ENCODE results near the gene GLUD2. TPM values are rescaled to one million over a fixed set of nuclear protein-coding genes. Genes with fewer than 3 reads are reported as not detected.

GLUD2 gene
- total and polyA plus RNA-seq, 2 of the 4 experiments (the other 2 are of a cell fraction) = 0.51 to 1.6 TPM

- H3K18ac ChIP-seq (ENCODE audit: low read depth, low read length) = no peak overlapping the region
- H2AFZ ChIP-seq (replicated peaks; ENCODE audit: low read length, poor library complexity) = no peak overlapping the region
- no peaks in the 10 kb centered on the region for H3K27me3 ChIP-seq (ENCODE audit: control insufficient read depth, insufficient read depth, low read length)
- H3K4me1 ChIP-seq (ENCODE audit: control insufficient read depth, insufficient read depth, low read length) = no peaks in the 10 kb centered on the region
- H3K4me2 ChIP-seq (ENCODE audit: low read depth, low read length) = no peak overlapping the region
- TF ChIP-seq BHLHE40 (IDR thresholded peaks at IDR 0.05; ENCODE audit: low read depth, low read length) (no peak), CHD1 (IDR thresholded peaks at IDR 0.05; ENCODE audit: low read depth, low read length) (no peak), MAZ (IDR thresholded peaks at IDR 0.05; ENCODE audit: borderline replicate concordance, low read depth, low read length) (no peak), CEBPB (IDR thresholded peaks at IDR 0.05; ENCODE audit: low read depth, low read length) (no peak), MXI1 (IDR thresholded peaks at IDR 0.05; ENCODE audit: borderline replicate concordance, low read depth, low read length) (no peak), RFX5 (IDR thresholded peaks at IDR 0.05; ENCODE audit: low read depth, low read length) (no peak), FOS (IDR thresholded peaks at IDR 0.05; ENCODE audit: low read depth, low read length) (no peak), ELK1 (IDR thresholded peaks at IDR 0.05; ENCODE audit: borderline replicate concordance, low read depth, low read length) (no peak), NFE2L2 (IDR thresholded peaks at IDR 0.05; ENCODE audit: low read depth, low read length) (no peak), POLR2A (IDR thresholded peaks at IDR 0.05; ENCODE audit: low read depth, low read length) (no peak), MAFK (IDR thresholded peaks at IDR 0.05; ENCODE audit: low read depth, low read length) (no peak), RAD21 (IDR thresholded peaks at IDR 0.05; ENCODE audit: low read length) (no peak), RCOR1 (IDR thresholded peaks at IDR 0.05; ENCODE audit: insufficient replicate concordance, low read length) (no peak), SMC3 (IDR thresholded peaks at IDR 0.05; ENCODE audit: low read depth, low read length) (no peak)
- TF ChIP-seq, protein P1, sequence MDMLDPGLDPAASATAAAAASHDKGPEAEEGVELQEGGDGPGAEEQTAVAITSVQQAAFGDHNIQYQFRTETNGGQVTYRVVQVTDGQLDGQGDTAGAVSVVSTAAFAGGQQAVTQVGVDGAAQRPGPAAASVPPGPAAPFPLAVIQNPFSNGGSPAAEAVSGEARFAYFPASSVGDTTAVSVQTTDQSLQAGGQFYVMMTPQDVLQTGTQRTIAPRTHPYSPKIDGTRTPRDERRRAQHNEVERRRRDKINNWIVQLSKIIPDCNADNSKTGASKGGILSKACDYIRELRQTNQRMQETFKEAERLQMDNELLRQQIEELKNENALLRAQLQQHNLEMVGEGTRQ (IDR thresholded peaks at IDR 0.05; ENCODE audit: low read depth, low read length) = no peak
- TF ChIP-seq, protein P2, sequence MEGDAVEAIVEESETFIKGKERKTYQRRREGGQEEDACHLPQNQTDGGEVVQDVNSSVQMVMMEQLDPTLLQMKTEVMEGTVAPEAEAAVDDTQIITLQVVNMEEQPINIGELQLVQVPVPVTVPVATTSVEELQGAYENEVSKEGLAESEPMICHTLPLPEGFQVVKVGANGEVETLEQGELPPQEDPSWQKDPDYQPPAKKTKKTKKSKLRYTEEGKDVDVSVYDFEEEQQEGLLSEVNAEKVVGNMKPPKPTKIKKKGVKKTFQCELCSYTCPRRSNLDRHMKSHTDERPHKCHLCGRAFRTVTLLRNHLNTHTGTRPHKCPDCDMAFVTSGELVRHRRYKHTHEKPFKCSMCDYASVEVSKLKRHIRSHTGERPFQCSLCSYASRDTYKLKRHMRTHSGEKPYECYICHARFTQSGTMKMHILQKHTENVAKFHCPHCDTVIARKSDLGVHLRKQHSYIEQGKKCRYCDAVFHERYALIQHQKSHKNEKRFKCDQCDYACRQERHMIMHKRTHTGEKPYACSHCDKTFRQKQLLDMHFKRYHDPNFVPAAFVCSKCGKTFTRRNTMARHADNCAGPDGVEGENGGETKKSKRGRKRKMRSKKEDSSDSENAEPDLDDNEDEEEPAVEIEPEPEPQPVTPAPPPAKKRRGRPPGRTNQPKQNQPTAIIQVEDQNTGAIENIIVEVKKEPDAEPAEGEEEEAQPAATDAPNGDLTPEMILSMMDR (conservative IDR thresholded peaks at IDR 0.05; ENCODE audit: low read depth, low read length) = no peak
- BruUV-seq (replicated peaks) = no TSS peak
- in situ Hi-C loops (cut with MboI; ENCODE audit: low sequenced_read_pairs) (no loop called here), intact Hi-C loops (cut with micrococcal nuclease) (no loop called here), dilution Hi-C loops (cut with HindIII; ENCODE audit: low sequenced_read_pairs, unreplicated experiment) (no loop called here)
- no peak overlapping the region for H3K23ac ChIP-seq (ENCODE audit: low read depth, low read length)
- DNase-seq (no peak), ATAC-seq (ENCODE audit: low read depth) (no peak)
- no peak overlapping the region for H2BK120ac ChIP-seq (ENCODE audit: low read depth, low read length)
- CTCF ChIA-PET = no interaction called here
- H3K4ac ChIP-seq (ENCODE audit: low read depth, low read length) = no peak overlapping the region
- no peaks in the 10 kb centered on the region for H3K9me3 ChIP-seq (ENCODE audit: control insufficient read depth, insufficient read depth, low read length)
- no CpG with 5 or more reads among the region's 3 CpGs for WGBS, 2 experiments (ENCODE audit: extremely low coverage in 2 of 2, insufficient read length in 1 of 2)
- no peak overlapping the region for H3K56ac ChIP-seq (ENCODE audit: extremely low read depth, insufficient read depth, low read length)
- no peak overlapping the region for H4K8ac ChIP-seq (ENCODE audit: low read depth in 2 of 2, low read length in 2 of 2)
- H2BK5ac ChIP-seq (ENCODE audit: low read depth, low read length, poor library complexity, severe bottlenecking) = no peak overlapping the region
- no peak overlapping the region for H2AK5ac ChIP-seq (ENCODE audit: low read depth, low read length)
- POLR2A ChIA-PET (ENCODE audit: unreplicated experiment) = no interaction called here
- no peak overlapping the region for H3K27ac ChIP-seq (ENCODE audit: insufficient read depth, low read length)
- H3K9me1 ChIP-seq (ENCODE audit: insufficient read depth, low read length) = no peaks in the 10 kb centered on the region
- no peak overlapping the region for H3K9ac ChIP-seq (ENCODE audit: low read depth, low read length)
- H3K79me1 ChIP-seq (ENCODE audit: low read depth in 1 of 2, low read length in 2 of 2) = no peaks in the 10 kb centered on the region
- no peak overlapping the region for H2BK15ac ChIP-seq (ENCODE audit: low read depth, low read length)
- H4K91ac ChIP-seq (ENCODE audit: insufficient read depth, low read depth, low read length) = no peak overlapping the region
- H3K4me3 ChIP-seq (ENCODE audit: insufficient read depth, low read depth, low read length) = no peak overlapping the region
- H4K5ac ChIP-seq (ENCODE audit: low read depth, low read length) = no peak overlapping the region
- no peak overlapping the region for H2BK20ac ChIP-seq (ENCODE audit: low read depth, low read length)
- H4K20me1 ChIP-seq (ENCODE audit: insufficient read depth, low read length) = no peaks in the 10 kb centered on the region
- H3K14ac ChIP-seq (replicated peaks; ENCODE audit: low read depth, low read length) = no peak overlapping the region
- no peak overlapping the region for H2AK9ac ChIP-seq (replicated peaks; ENCODE audit: low read depth, low read length, poor library complexity)
- H3K36me3 ChIP-seq (ENCODE audit: control insufficient read depth, insufficient read depth, low read length) = no peaks in the 10 kb centered on the region
Measured at GRCh38 chrX:121084903-121085611, 37.6 kb downstream of the GLUD2 start.
